SU-DHL-6 (cell line): ENCODE results near the gene CTNND2.
"Not testable (repeated sequence)": the region's sequence is repeated elsewhere in the genome, so short reads cannot be mapped to it uniquely, and the experiment has no call there.

Source experiments
- H2AFZ ChIP-seq: fragments of 200-600 bp; sonication (generic); 2 replicates; pipeline ENCODE4 v1.6.1; 2014; ENCODE audit warnings: low read depth, mild to moderate bottlenecking, moderate library complexity, mixed read lengths, antibody characterized with exemption, low read length; ENCODE audit not compliant: severe bottlenecking
- H3F3A ChIP-seq: fragments of 200-600 bp; shearing (Covaris generic); 2 replicates; pipeline ENCODE4 v1.6.0; 2016; ENCODE audit warnings: antibody characterized with exemption, mild to moderate bottlenecking; ENCODE audit not compliant: insufficient read depth
- H3K27ac ChIP-seq: fragments of 200-600 bp; sonication (generic); 2 replicates; pipeline ENCODE4 v1.5.1; 2016; ENCODE audit warnings: low read depth, mild to moderate bottlenecking, low read length, moderate library complexity, mixed read lengths
- H3K27me3 ChIP-seq: fragments of 200-600 bp; sonication (generic), shearing (Covaris generic); 2 replicates; pipeline ENCODE4 v1.6.0; 2014; ENCODE audit warnings: mild to moderate bottlenecking, low read length
- H3K36me3 ChIP-seq: fragments of 200-600 bp; sonication (generic); 2 replicates; pipeline ENCODE4 v1.6.1; 2014; ENCODE audit warnings: mild to moderate bottlenecking, low read length, mixed read lengths
- H3K4me2 ChIP-seq: fragments of 300-600, 200-600 bp; shearing (Covaris generic), sonication (generic); 2 replicates; pipeline ENCODE4 v1.6.0; 2014; ENCODE audit warnings: low read length, low read depth, mild to moderate bottlenecking; ENCODE audit not compliant: poor library complexity, severe bottlenecking
- H3K4me3 ChIP-seq: fragments of 200-600 bp; sonication (generic); 2 replicates; pipeline ENCODE4 v1.5.1; 2014; ENCODE audit warnings: antibody characterized with exemption, low read length, mild to moderate bottlenecking, mixed read lengths; ENCODE audit not compliant: insufficient read depth, poor library complexity, severe bottlenecking
- H3K79me2 ChIP-seq: fragments of 200-600 bp; sonication (generic); 2 replicates; pipeline ENCODE4 v1.6.1; 2014; ENCODE audit warnings: mild to moderate bottlenecking, low read length, moderate library complexity; ENCODE audit not compliant: insufficient read depth
- H3K9ac ChIP-seq: fragments of 200-600 bp; sonication (generic); 2 replicates; pipeline ENCODE4 v1.7.0; 2014; ENCODE audit warnings: mild to moderate bottlenecking, low read length
- H3K9me2 ChIP-seq: fragments of 200-600 bp; sonication (generic); replicated peaks from 2 replicates; pipeline ENCODE4 v1.6.1; 2014; ENCODE audit warnings: low read length; ENCODE audit not compliant: insufficient read depth
- H3K9me3 ChIP-seq: fragments of 200-600 bp; sonication (generic); 2 replicates; pipeline ENCODE4 v1.6.1; 2014; ENCODE audit warnings: low read length, mixed read lengths; ENCODE audit not compliant: insufficient read depth
- H4K20me1 ChIP-seq: fragments of 200-600 bp; sonication (generic); 2 replicates; pipeline ENCODE4 v1.6.1; 2014; ENCODE audit warnings: low read depth, mild to moderate bottlenecking, antibody characterized with exemption, low read length, moderate library complexity, mixed read lengths
- EZH2phosphoT487 ChIP-seq: fragments of 200-600 bp; sonication (generic), shearing (Covaris generic); conservative IDR thresholded peaks from 2 replicates; pipeline ENCODE4 v1.6.1; 2018; ENCODE audit warnings: mild to moderate bottlenecking, antibody characterized with exemption, low read length, moderate library complexity, mixed read lengths
- TF ChIP-seq, protein P1 (sequence below): fragments of 200-600 bp; sonication (generic); IDR thresholded peaks from one replicate; pipeline ENCODE4 v1.5.1; 2017; ENCODE audit warnings: antibody characterized with exemption, mild to moderate bottlenecking, low read length, moderate library complexity; ENCODE audit not compliant: insufficient read depth, poor library complexity, severe bottlenecking

CTNND2 gene

DNA sequence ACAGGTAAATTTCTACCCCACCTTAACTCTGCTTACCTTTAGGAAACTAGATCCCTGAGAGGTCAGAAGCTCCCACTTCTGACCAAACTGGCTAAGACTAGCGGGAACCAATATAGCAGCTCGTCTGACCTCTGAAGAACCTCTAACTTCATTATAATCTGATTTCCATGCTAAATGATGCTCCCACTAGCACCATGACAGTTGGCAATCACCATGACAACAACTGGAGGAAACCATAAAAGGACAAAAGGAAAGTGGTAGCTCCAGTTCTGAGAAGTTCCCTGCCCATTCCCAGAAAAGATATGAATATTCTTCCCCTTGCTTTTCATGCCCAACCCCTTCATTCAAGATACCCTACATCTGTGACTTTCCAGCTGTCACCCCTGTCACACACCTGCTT, 483.3 kb downstream of the CTNND2 start:
- H3K27ac ChIP-seq: no peak overlapping the region
- H3K27me3 ChIP-seq: no peaks in the 10 kb centered on the region
- H3K9ac ChIP-seq: no peak overlapping the region
- H3K36me3 ChIP-seq: no peaks in the 10 kb centered on the region
- H2AFZ ChIP-seq: no peak overlapping the region
- no peaks in the 10 kb centered on the region for H3K79me2 ChIP-seq
- H3K9me2 ChIP-seq: no peaks in the 10 kb centered on the region
- no peaks in the 10 kb centered on the region for H4K20me1 ChIP-seq
- peaks cover 4% of the 10 kb centered on the region; the same call in 1 of the 2 replicates for H3K9me3 ChIP-seq
- no peak for TF ChIP-seq EZH2phosphoT487
- TF ChIP-seq, protein P1, sequence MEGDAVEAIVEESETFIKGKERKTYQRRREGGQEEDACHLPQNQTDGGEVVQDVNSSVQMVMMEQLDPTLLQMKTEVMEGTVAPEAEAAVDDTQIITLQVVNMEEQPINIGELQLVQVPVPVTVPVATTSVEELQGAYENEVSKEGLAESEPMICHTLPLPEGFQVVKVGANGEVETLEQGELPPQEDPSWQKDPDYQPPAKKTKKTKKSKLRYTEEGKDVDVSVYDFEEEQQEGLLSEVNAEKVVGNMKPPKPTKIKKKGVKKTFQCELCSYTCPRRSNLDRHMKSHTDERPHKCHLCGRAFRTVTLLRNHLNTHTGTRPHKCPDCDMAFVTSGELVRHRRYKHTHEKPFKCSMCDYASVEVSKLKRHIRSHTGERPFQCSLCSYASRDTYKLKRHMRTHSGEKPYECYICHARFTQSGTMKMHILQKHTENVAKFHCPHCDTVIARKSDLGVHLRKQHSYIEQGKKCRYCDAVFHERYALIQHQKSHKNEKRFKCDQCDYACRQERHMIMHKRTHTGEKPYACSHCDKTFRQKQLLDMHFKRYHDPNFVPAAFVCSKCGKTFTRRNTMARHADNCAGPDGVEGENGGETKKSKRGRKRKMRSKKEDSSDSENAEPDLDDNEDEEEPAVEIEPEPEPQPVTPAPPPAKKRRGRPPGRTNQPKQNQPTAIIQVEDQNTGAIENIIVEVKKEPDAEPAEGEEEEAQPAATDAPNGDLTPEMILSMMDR: no peak
- H3K4me2 ChIP-seq: no peak overlapping the region
- H3K4me3 ChIP-seq: no peak overlapping the region
- no peaks in the 10 kb centered on the region for H3F3A ChIP-seq

- Histone ChIP-seq H2AFZ (no peak overlapping the region), H3K9me3 (peaks cover 8% of the 10 kb centered on the region), H3K4me3 (no peak overlapping the region), H3K4me2 (no peak overlapping the region), H3K27me3 (no peaks in the 10 kb centered on the region), H3K27ac (no peak overlapping the region), H3K36me3 (no peaks in the 10 kb centered on the region), H3F3A (no peaks in the 10 kb centered on the region), H3K9ac (no peak overlapping the region), H3K79me2 (no peaks in the 10 kb centered on the region), H4K20me1 (no peaks in the 10 kb centered on the region), H3K9me2 (no peaks in the 10 kb centered on the region)
- no peak for TF ChIP-seq EZH2phosphoT487
Measured at GRCh38 chr5:11415751-11416150, 488.5 kb downstream of the CTNND2 start.

GRCh38 chr5:11414732-11415131, 489.5 kb downstream of the CTNND2 start:
- H3K27ac ChIP-seq, H4K20me1 ChIP-seq, H3F3A ChIP-seq: not testable (repeated sequence)

GRCh38 chr5:11411621-11412020, 492.6 kb downstream of the CTNND2 start:
- TF ChIP-seq, protein P1: no peak
- no peak for TF ChIP-seq EZH2phosphoT487
- H3K4me2 ChIP-seq: no peak overlapping the region
- H3K36me3 ChIP-seq: no peaks in the 10 kb centered on the region
- no peak overlapping the region for H3K27ac ChIP-seq
- H3K27me3 ChIP-seq: no peaks in the 10 kb centered on the region
- no peaks in the 10 kb centered on the region for H3F3A ChIP-seq
- H3K9ac ChIP-seq: no peak overlapping the region
- H3K4me3 ChIP-seq: no peak overlapping the region
- peaks cover 4% of the 10 kb centered on the region; the same call in 1 of the 2 replicates for H3K9me3 ChIP-seq
- H3K79me2 ChIP-seq: no peaks in the 10 kb centered on the region
- H3K9me2 ChIP-seq: no peaks in the 10 kb centered on the region
- no peaks in the 10 kb centered on the region for H4K20me1 ChIP-seq
- no peak overlapping the region for H2AFZ ChIP-seq

More at GRCh38 chr5:11414732-11415131, 489.5 kb downstream of the CTNND2 start:
- H3K4me2 ChIP-seq, H3K9me3 ChIP-seq, H3K4me3 ChIP-seq, H2AFZ ChIP-seq, H3K9me2 ChIP-seq, H3K9ac ChIP-seq, H3K27me3 ChIP-seq, H3K79me2 ChIP-seq, H3K36me3 ChIP-seq: not testable (repeated sequence)
